H1 (cell line): ENCODE results near the gene RUFY2. TPM values are rescaled to one million over a fixed set of nuclear protein-coding genes. Genes with fewer than 3 reads are reported as not detected.

Experiments used
- CTCF ChIA-PET: fragments of 300-600 bp; sonication (Branson Sonifier 250); formaldehyde crosslinking; loops from one replicate; lab custom pipeline; 2021; ENCODE audit not compliant: partially characterized antibody; lab: Charles Lee
- POLR2A ChIA-PET: fragments of 300-600 bp; sonication (Branson Sonifier 250); formaldehyde crosslinking; loops from one replicate; lab custom pipeline; 2021; ENCODE audit warnings: inconsistent platforms; ENCODE audit not compliant: partially characterized antibody; lab: Charles Lee
- DNase-seq, 2 experiments: peaks; one replicate each; pipeline versions ENCODE4 v3.0.0 to v3.0.0-alpha.2; 2010 to 2022; ENCODE audit warnings: low spot score in 2 of 2, low read depth in 1 of 2, mixed read lengths in 1 of 2
- FAIRE-seq: peaks from 2 replicates; lab custom pipeline; 2011; peaks lifted over from hg19 to GRCh38; lab: Jason Lieb, UNC
- H2AFZ ChIP-seq: 2 replicates; pipeline ENCODE4 v1.8.1; 2012; ENCODE audit warnings: low read length, inconsistent platforms
- H2AK5ac ChIP-seq: 2 replicates; pipeline ENCODE4 v1.6.1; 2013; ENCODE audit warnings: low read depth, low read length
- H2BK120ac ChIP-seq: replicated peaks from 2 replicates; pipeline ENCODE3; 2013; ENCODE audit warnings: low read depth, low read length, inconsistent platforms
- H2BK12ac ChIP-seq: 2 replicates; pipeline ENCODE4 v1.6.1; 2013; ENCODE audit warnings: low read depth, low read length
- H2BK15ac ChIP-seq: 2 replicates; pipeline ENCODE4 v1.6.1; 2013; ENCODE audit warnings: low read length
- H2BK20ac ChIP-seq: 2 replicates; pipeline ENCODE4 v1.6.1; 2013; ENCODE audit warnings: low read length
- H2BK5ac ChIP-seq: 2 replicates; pipeline ENCODE4 v1.6.1; 2013; ENCODE audit warnings: low read depth, low read length
- H3K14ac ChIP-seq: 2 replicates; pipeline ENCODE4 v1.6.1; 2013; ENCODE audit warnings: inconsistent platforms; ENCODE audit not compliant: insufficient read length
- H3K18ac ChIP-seq: 2 replicates; pipeline ENCODE4 v1.6.1; 2013; ENCODE audit warnings: low read length; ENCODE audit errors: extremely low read depth
- H3K23ac ChIP-seq: 2 replicates; pipeline ENCODE4 v1.6.1; 2013; ENCODE audit warnings: inconsistent platforms; ENCODE audit not compliant: insufficient read length
- H3K23me2 ChIP-seq: 2 replicates; pipeline ENCODE4 v1.6.1; 2013; ENCODE audit warnings: low read depth, low read length
- H3K27ac ChIP-seq: 2 replicates; pipeline ENCODE4 v1.6.1; 2011; ENCODE audit warnings: low read depth, low read length, inconsistent platforms
- H3K27me3 ChIP-seq, 4 experiments: replicated peaks in 1 of 4; 1 replicate in 1 of 4; 2 replicates in 3 of 4; pipeline versions ENCODE4 v1.6.1 to v1.8.1; 2011 to 2013; ENCODE audit warnings: low read length in 3 of 4, mild to moderate bottlenecking in 3 of 4, inconsistent platforms in 2 of 4, mixed read lengths in 2 of 4, moderate library complexity in 1 of 4; ENCODE audit not compliant: control insufficient read depth in 3 of 4, insufficient read depth in 3 of 4; ENCODE audit errors: extremely low read depth in 1 of 4
- H3K36me3 ChIP-seq, 4 experiments: 2 replicates each; pipeline versions ENCODE4 v1.6.1 to v1.8.1; 2011 to 2013; ENCODE audit warnings: mild to moderate bottlenecking in 4 of 4, low read length in 3 of 4, moderate library complexity in 2 of 4, control low read depth in 1 of 4, inconsistent platforms in 1 of 4; ENCODE audit not compliant: insufficient read depth in 4 of 4, control insufficient read depth in 2 of 4
- H3K4ac ChIP-seq: replicated peaks from 2 replicates; pipeline ENCODE3; 2013; ENCODE audit warnings: low read length, low read depth, mixed read lengths, inconsistent platforms; ENCODE audit not compliant: insufficient read length
- H3K4me1 ChIP-seq, 4 experiments: replicated peaks in 1 of 4; 1 replicate in 1 of 4; 2 replicates in 3 of 4; pipeline versions ENCODE4 v1.6.1 to v1.8.1; 2011 to 2013; ENCODE audit warnings: low read length in 3 of 4, inconsistent platforms in 2 of 4, mixed read lengths in 1 of 4; ENCODE audit not compliant: insufficient read depth in 4 of 4, control insufficient read depth in 3 of 4
- H3K4me2 ChIP-seq, 2 experiments: 2 replicates each; pipeline versions ENCODE4 v1.6.1 to v1.8.1; 2011 to 2013; ENCODE audit warnings: low read depth in 2 of 2, low read length in 2 of 2, control low read depth in 1 of 2, inconsistent platforms in 1 of 2, mild to moderate bottlenecking in 1 of 2; ENCODE audit not compliant: insufficient read depth in 1 of 2
- H3K4me3 ChIP-seq, 4 experiments: fragments of 200-600, 300-600 bp in 1 of 4; sonication (generic), shearing (Covaris generic), sonication (Bioruptor Twin) in 1 of 4; 2 replicates each; pipeline versions ENCODE4 v1.5.1 to v1.8.1; 2011 to 2016; ENCODE audit warnings: low read length in 4 of 4, low read depth in 3 of 4, control low read depth in 2 of 4, inconsistent platforms in 2 of 4, mild to moderate bottlenecking in 2 of 4, mixed read lengths in 1 of 4, moderate library complexity in 1 of 4; ENCODE audit not compliant: insufficient read depth in 2 of 4; ENCODE audit errors: extremely low read depth in 1 of 4
- H3K56ac ChIP-seq: replicated peaks from 2 replicates; pipeline ENCODE3; 2013; ENCODE audit warnings: low read depth, mild to moderate bottlenecking, mixed read lengths, low read length, inconsistent platforms; ENCODE audit not compliant: insufficient read length
- H3K79me1 ChIP-seq: 2 replicates; pipeline ENCODE4 v1.6.1; 2013; ENCODE audit warnings: low read depth, low read length, control low read depth
- H3K79me2 ChIP-seq, 2 experiments: 2 replicates each; pipeline versions ENCODE4 v1.6.1 to v1.8.1; 2012 to 2013; ENCODE audit warnings: low read length in 2 of 2, mild to moderate bottlenecking in 2 of 2, inconsistent platforms in 1 of 2; ENCODE audit not compliant: insufficient read depth in 2 of 2, control insufficient read depth in 1 of 2
- H3K9ac ChIP-seq, 4 experiments: replicated peaks in 1 of 4; 1 replicate in 1 of 4; 2 replicates in 3 of 4; pipeline versions ENCODE4 v1.6.1 to v1.8.1; 2011 to 2013; ENCODE audit warnings: low read depth in 3 of 4, low read length in 3 of 4, control low read depth in 2 of 4, mild to moderate bottlenecking in 2 of 4, moderate library complexity in 2 of 4, inconsistent platforms in 1 of 4; ENCODE audit errors: extremely low read depth in 1 of 4
- H3K9me3 ChIP-seq, 2 experiments: 2 replicates each; pipeline versions ENCODE4 v1.6.1 to v1.8.1; 2012 to 2013; ENCODE audit warnings: mild to moderate bottlenecking in 2 of 2, moderate library complexity in 2 of 2, control low read depth in 1 of 2, inconsistent platforms in 1 of 2, low read depth in 1 of 2, low read length in 1 of 2, mixed read lengths in 1 of 2; ENCODE audit not compliant: insufficient read depth in 2 of 2
- H4K20me1 ChIP-seq, 2 experiments: replicated peaks in 1 of 2; 2 replicates each; pipeline versions ENCODE3 to v1.8.1; 2011 to 2013; ENCODE audit warnings: inconsistent platforms in 2 of 2, low read length in 2 of 2, mild to moderate bottlenecking in 1 of 2; ENCODE audit not compliant: insufficient read depth in 2 of 2, control insufficient read depth in 1 of 2
- H4K5ac ChIP-seq: 2 replicates; pipeline ENCODE4 v1.6.1; 2013; ENCODE audit warnings: low read length, low read depth, mixed read lengths, inconsistent platforms; ENCODE audit not compliant: insufficient read length
- H4K8ac ChIP-seq: 2 replicates; pipeline ENCODE4 v1.8.0; 2013; ENCODE audit warnings: mild to moderate bottlenecking, moderate library complexity, low read length, inconsistent platforms; ENCODE audit not compliant: insufficient read depth; ENCODE audit errors: extremely low read depth
- H4K91ac ChIP-seq: replicated peaks from 2 replicates; pipeline ENCODE3; 2013; ENCODE audit warnings: low read length, mixed read lengths, inconsistent platforms; ENCODE audit not compliant: insufficient read length
- BACH1 ChIP-seq: IDR thresholded peaks from 2 replicates; pipeline ENCODE4 v1.6.1; 2012; ENCODE audit warnings: low read length, improper control_type of control experiment
- BCL11A ChIP-seq, 2 experiments: IDR thresholded peaks; one replicate each; pipeline ENCODE4 v1.6.1; 2011; ENCODE audit warnings: low read depth in 2 of 2, low read length in 2 of 2, mild to moderate bottlenecking in 2 of 2
- CHD2 ChIP-seq: IDR thresholded peaks from 2 replicates; pipeline ENCODE4 v1.6.1; 2012; ENCODE audit warnings: low read length, improper control_type of control experiment
- CREB1 ChIP-seq: IDR thresholded peaks from 2 replicates; pipeline ENCODE4 v1.6.1; 2012; ENCODE audit warnings: inconsistent platforms
- NRF1 ChIP-seq: IDR thresholded peaks from 2 replicates; pipeline ENCODE4 v1.6.1; 2011; ENCODE audit warnings: mild to moderate bottlenecking, low read depth, low read length, improper control_type of control experiment
- POLR2AphosphoS5 ChIP-seq: IDR thresholded peaks from 2 replicates; pipeline ENCODE4 v1.6.1; 2011; ENCODE audit warnings: low read depth, low read length
- RNF2 ChIP-seq: fragments of 200-900, 300-1000 bp; sonication (generic); IDR thresholded peaks from 2 replicates; pipeline ENCODE4 v1.7.1; 2016; ENCODE audit warnings: borderline replicate concordance, low read depth, mild to moderate bottlenecking, antibody characterized with exemption, low read length; ENCODE audit not compliant: poor library complexity, severe bottlenecking; ENCODE audit errors: missing control alignments
- SIN3A ChIP-seq, 2 experiments: IDR thresholded peaks in 1 of 2; conservative IDR thresholded peaks in 1 of 2; 2 replicates each; pipeline ENCODE4 v1.6.1; 2011 to 2012; ENCODE audit warnings: low read length in 2 of 2, improper control_type of control experiment in 1 of 2, low read depth in 1 of 2, mild to moderate bottlenecking in 1 of 2
- SP1 ChIP-seq: IDR thresholded peaks from 2 replicates; pipeline ENCODE4 v1.6.1; 2011; ENCODE audit warnings: low read depth, low read length
- SP2 ChIP-seq: IDR thresholded peaks from 2 replicates; pipeline ENCODE4 v1.6.1; 2012; ENCODE audit warnings: mild to moderate bottlenecking, low read length, inconsistent platforms
- TBP ChIP-seq: IDR thresholded peaks from 2 replicates; pipeline ENCODE4 v1.6.1; 2011; ENCODE audit warnings: low read depth, low read length, improper control_type of control experiment
- TCF12 ChIP-seq: IDR thresholded peaks from 2 replicates; pipeline ENCODE4 v1.6.1; 2011; ENCODE audit warnings: low read depth, mild to moderate bottlenecking, low read length
- TEAD4 ChIP-seq: IDR thresholded peaks from 2 replicates; pipeline ENCODE4 v1.6.1; 2012; ENCODE audit warnings: low read depth, low read length, inconsistent platforms, mixed read lengths
- YY1 ChIP-seq: IDR thresholded peaks from 2 replicates; pipeline ENCODE4 v1.6.1; 2011; ENCODE audit warnings: low read depth, mild to moderate bottlenecking, low read length
- polyA plus RNA-seq, 7 experiments: library from polyadenylated mRNA; depleted of rRNA in 3 of 7; stranded (reverse) in 5 of 7; unstranded in 2 of 7; fragments of >200 nt in 5 of 7; fragments of 200-250 nt in 2 of 7; gene quantifications; 1 replicate in 5 of 7; 2 replicates in 1 of 7; 4 replicates in 1 of 7; pipeline versions ENCODE4 v1.2.1 to v1.2.3, GENCODE V29; 2011 to 2013; ENCODE audit warnings: missing spikeins in 2 of 7, mixed read lengths in 2 of 7
- total RNA-seq: library from RNA; stranded (reverse); fragmentation: NEBNext Ultra II Directional; extraction: Animal tissue kit (Norgen Biotek cat#: 25700); gene quantifications from 2 replicates; pipeline ENCODE4 v1.2.1, GENCODE V29; 2021
- TF ChIP-seq, protein P1 (sequence below): IDR thresholded peaks from 2 replicates; pipeline ENCODE4 v1.6.1; 2012; ENCODE audit warnings: inconsistent platforms

Gene RUFY2
- total and polyA plus RNA-seq, 2 of the 8 experiments (the other 6 are each of a cell fraction or from before 2014, with no cell fraction given): 3.4 to 12.0 TPM

DNA sequence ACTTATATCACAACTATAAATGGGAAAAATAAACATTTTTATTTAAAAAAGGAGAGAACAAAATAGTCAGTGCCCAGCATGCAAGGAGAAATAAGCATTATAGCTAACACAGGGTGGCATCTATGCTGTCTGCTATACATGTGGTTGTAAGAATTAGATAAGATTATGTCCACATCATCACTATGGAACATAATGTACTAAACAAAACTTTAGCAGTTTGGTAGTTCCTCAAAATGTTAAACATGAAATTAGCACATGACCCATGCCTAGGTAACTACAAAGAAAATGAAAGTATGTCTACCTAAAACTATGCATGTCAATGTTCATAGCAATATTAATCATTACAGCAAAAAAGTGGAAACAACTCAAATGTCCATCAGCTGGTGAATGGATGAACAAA, 28.7 kb upstream of the RUFY2 start:
- no peak overlapping the region for H2BK5ac ChIP-seq
- no peak overlapping the region for H3K9ac ChIP-seq
- no peak overlapping the region for H2BK12ac ChIP-seq
- H3K23ac ChIP-seq: no peak overlapping the region
- H4K8ac ChIP-seq: no peak overlapping the region
- no peak for FAIRE-seq
- no peak overlapping the region for H2BK15ac ChIP-seq
- no peak overlapping the region for H3K18ac ChIP-seq
- no peaks in the 10 kb centered on the region for H3K4me1 ChIP-seq
- no peak overlapping the region for H4K5ac ChIP-seq
- TF ChIP-seq NRF1 (no peak), POLR2AphosphoS5 (no peak), BACH1 (no peak), SP1 (no peak), TEAD4 (no peak), BCL11A (IDR thresholded peaks at IDR 0.05; ENCODE audit: low read depth in 2 of 2, low read length in 2 of 2) (no peak), TCF12 (no peak), CREB1 (no peak), YY1 (no peak), CHD2 (no peak), SIN3A (conservative IDR thresholded peaks at IDR 0.05 in 1 of 2, IDR thresholded peaks at IDR 0.05 in 1 of 2; ENCODE audit: low read depth in 1 of 2, low read length in 2 of 2) (no peak), TBP (no peak), SP2 (no peak), RNF2 (no peak)
- TF ChIP-seq, protein P1, sequence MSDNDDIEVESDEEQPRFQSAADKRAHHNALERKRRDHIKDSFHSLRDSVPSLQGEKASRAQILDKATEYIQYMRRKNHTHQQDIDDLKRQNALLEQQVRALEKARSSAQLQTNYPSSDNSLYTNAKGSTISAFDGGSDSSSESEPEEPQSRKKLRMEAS: no peak
- TF ChIP-seq, all 59 proteins: peak for 0
- CTCF ChIA-PET: interaction anchor here (0.6 kb wide), 1 partner anchor 29 kb away, joined by 4 read pairs; no protein-coding TSS in a partner anchor
- Histone ChIP-seq H4K20me1 (peaks cover 0 to 2% of the 10 kb centered on the region in 2 experiments), H3K79me2 (no peaks in the 10 kb centered on the region), H4K91ac (no peak overlapping the region), H3K56ac (no peak overlapping the region), H2AFZ (no peak overlapping the region), H2BK20ac (no peak overlapping the region), H3K9me3 (no peaks in the 10 kb centered on the region), H3K14ac (no peak overlapping the region), H3K4me3 (no peak overlapping the region), H3K4me2 (no peak overlapping the region), H3K4ac (no peak overlapping the region), H3K79me1 (no peaks in the 10 kb centered on the region), H3K27ac (no peak overlapping the region), H3K36me3 (peaks cover 6 to 63% (median 29%) of the 10 kb centered on the region in 4 experiments), H2AK5ac (no peak overlapping the region), H3K23me2 (no peaks in the 10 kb centered on the region), H2BK120ac (no peak overlapping the region), H3K27me3 (no peaks in the 10 kb centered on the region)
- no peak for DNase-seq
- POLR2A ChIA-PET: interaction anchor here (0.7 to 0.8 kb wide), 2 partner anchors 23 to 31 kb away, joined by 3 read pairs; no protein-coding TSS in a partner anchor
